HG03175 (cell line): Measurements from ENCODE around the gene CEP83.
"Not testable (repeated sequence)": the region's sequence is repeated elsewhere in the genome, so short reads cannot be mapped to it uniquely, and the experiment has no call there.

Experiments
- ATAC-seq: cut with Tn5 transposase; IDR thresholded peaks from one replicate; pipeline ENCODE4 v1.9.1; 2021; ENCODE audit warnings: mild to moderate bottlenecking, moderate library complexity; ENCODE audit not compliant: unreplicated experiment

CEP83 gene, protein sequence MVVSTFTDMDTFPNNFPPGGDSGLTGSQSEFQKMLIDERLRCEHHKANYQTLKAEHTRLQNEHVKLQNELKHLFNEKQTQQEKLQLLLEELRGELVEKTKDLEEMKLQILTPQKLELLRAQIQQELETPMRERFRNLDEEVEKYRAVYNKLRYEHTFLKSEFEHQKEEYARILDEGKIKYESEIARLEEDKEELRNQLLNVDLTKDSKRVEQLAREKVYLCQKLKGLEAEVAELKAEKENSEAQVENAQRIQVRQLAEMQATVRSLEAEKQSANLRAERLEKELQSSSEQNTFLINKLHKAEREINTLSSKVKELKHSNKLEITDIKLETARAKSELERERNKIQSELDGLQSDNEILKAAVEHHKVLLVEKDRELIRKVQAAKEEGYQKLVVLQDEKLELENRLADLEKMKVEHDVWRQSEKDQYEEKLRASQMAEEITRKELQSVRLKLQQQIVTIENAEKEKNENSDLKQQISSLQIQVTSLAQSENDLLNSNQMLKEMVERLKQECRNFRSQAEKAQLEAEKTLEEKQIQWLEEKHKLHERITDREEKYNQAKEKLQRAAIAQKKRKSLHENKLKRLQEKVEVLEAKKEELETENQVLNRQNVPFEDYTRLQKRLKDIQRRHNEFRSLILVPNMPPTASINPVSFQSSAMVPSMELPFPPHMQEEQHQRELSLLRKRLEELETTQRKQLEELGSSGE

GRCh38 chr12:94459728-94460615 lies at the start of gene CEP83:
Gene CEP83, minus strand, starts transcription at chr12:94459867. Its CDS starts 47,377 bp downstream, at chr12:94412490.
- ATAC-seq, result peak; percentile 98

- ATAC-seq, result no peak
Observed at GRCh38 chr12:94509317-94509716, 49.6 kb upstream of the CEP83 start.

GRCh38 chr12:94507455-94507854 lies 47.8 kb upstream of the CEP83 start:
- no peak for ATAC-seq

GRCh38 chr12:94504386-94504785 lies 44.7 kb upstream of the CEP83 start:
- no peak for ATAC-seq

GRCh38 chr12:94503619-94504018 lies 44.0 kb upstream of the CEP83 start:
- no peak for ATAC-seq

DNA sequence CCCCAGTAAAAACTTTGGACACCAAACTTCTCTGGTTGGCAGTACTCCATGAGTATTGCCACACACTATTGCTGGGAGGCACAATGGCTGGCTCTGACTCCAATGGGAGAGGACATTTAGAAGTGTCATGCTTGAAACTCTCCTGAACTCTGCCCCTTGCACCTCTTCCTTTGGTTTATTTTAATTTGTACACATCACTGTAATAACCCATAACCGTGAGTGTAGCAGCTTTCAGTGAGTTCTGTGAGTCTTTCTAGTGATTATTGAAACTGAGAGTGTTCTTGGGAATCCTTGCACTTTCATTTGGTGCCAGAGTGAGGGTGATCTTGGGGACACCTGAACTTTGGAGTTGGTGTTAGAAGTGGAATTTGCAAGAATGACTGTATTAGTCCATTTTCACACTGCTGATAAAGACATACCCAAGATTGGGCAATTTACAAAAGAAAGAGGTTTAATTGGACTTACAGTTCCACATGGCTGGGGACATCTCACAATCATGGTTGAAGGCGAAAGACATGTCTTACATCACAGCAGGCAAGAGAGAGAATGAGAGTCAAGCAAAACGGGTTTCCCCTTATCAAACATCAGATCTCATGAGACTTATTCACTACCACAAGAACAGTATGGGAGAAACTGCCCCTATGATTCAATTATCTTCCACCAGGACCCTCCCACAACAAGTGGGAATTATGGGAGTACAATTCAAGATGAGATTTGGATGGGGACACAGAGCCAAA lies 41.3 kb upstream of the CEP83 start:
- no peak for ATAC-seq

GRCh38 chr12:94498698-94499097 lies 39.0 kb upstream of the CEP83 start:
- ATAC-seq, result no peak

GRCh38 chr12:94498073-94498472 lies 38.4 kb upstream of the CEP83 start:
- no peak for ATAC-seq

DNA sequence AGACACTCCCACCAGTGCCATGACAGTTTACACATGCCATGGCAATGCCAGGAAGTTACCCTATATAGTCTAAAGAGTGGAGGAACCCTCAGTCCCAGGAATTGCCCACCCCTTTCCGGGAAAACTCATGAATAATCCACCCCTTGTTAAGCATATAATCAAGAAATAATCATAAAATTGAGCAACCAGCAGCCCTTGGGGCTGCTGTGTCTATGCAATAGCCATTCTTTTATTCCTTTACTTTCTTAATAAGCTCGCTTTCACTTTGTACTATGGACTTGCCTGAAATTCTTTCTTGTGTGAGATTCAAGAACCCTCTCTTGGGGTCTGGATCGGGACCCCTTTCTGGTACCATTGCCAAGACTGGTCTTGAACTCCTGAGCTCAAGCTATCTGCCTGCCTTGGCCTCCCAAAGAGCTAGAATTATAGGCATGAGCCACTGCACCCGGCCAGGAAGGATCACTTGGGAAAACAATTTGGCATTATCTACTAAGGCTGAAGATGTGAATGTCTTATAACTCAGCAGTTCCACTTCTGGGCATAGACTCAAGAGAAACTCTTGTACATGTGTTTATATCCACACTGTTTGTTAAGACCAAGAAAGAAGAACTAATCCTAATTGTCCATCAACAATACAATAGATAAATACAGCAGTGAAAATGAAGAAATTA lies 35.9 kb upstream of the CEP83 start:
- no peak for ATAC-seq

DNA sequence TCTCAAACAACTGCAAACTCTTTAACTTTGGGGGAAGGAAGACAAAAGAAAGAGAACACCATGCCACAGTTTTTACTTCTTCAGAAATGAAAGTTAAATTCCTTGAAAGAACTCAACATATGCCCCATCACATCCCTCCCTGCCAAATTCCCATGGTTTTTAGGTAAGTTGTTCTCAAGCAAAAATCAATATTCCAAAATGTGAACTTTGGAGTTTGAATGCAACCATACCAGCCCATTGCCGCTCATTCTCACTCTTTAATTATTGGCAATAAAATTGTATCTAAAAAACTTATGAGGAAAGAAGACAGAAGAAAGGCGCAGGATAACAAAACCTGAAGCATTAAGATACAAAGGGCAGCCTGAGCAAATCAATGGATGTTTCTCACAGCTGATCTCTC lies 31.8 kb upstream of the CEP83 start:
- no peak for ATAC-seq

GRCh38 chr12:94488463-94488862 lies 28.8 kb upstream of the CEP83 start:
- peak; percentile 99 for ATAC-seq

DNA sequence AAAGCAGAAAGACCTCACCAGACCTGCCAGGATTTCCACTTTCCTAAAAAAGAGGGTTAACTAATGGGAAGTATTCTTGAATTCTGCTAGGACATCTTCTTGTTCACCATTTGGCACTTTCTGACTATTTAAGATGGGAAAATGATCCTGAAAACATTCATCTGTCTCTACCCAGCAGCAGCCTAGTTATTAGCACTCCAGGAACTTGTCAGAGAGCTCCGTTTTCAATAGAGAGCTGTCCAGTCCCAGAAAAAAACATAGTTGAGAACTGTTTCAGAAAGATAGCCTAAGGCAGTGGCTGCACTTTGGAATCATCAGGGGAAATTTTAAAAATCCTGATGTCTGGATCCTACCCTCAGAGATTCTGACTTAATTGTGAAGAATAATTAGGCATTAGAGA lies 22.1 kb upstream of the CEP83 start:
- no peak for ATAC-seq

GRCh38 chr12:94469522-94469921 lies 9.9 kb upstream of the CEP83 start:
- ATAC-seq, result no peak

DNA sequence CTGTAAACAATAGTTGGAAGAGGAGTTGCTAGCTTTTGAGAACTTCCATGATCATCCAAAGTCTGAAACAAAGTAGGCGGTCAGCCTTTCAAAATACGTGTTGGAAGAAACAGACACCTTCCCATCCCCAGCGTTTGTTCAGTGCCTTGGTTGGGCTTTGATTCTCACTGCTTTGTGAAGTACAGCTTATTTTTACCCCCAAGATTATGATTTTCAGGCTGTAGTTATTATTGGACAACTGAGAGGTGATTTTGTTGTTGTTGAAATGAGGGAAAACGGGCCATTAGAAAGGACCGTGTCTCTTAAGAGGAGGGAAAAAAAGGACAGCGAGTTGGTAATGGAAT lies 921 bp upstream of the CEP83 start:
- ATAC-seq, result no peak

GRCh38 chr12:94458877-94459727 lies 565 bp downstream of the CEP83 start:
- ATAC-seq, result peak; percentile 38

DNA sequence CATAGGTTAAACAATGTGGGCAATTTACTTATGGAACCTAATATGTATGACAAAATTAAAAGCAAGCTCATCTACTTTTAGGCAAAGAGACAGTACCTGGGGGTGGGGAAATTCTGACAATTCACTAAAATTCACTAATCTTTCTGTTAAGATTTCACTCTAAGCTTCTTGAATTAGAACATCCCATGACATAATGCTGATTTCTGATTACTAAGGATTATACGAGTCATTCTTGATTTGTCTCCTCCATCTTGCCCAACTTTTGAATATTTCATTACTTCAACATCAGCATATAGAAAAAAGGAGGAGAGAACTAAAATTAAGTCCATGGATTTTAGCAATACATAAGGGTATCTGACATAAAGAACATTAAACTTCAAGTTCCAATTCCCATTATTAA lies 2.4 kb downstream of the CEP83 start:
- no peak for ATAC-seq

GRCh38 chr12:94454318-94454717 lies 5.3 kb downstream of the CEP83 start:
- ATAC-seq, result not testable (repeated sequence)

DNA sequence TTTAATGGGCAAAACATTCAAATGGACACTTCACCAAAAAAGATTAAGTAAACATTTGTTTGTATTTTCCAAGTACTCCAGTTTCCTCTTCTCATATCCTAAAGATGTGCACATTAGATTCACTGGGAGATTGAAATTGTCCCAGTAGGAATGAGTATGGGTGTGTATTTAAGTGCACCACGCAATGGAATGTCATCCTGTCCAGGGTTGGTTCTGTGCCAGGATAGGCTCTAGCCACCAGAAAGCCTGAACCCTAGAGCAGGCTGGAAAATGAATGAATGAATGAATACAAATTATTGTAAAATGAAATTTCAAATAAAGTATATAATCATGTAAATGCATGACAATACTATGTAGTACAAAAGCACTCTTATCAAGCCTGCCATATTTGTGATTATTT lies 14.0 kb downstream of the CEP83 start:
- no peak for ATAC-seq

DNA sequence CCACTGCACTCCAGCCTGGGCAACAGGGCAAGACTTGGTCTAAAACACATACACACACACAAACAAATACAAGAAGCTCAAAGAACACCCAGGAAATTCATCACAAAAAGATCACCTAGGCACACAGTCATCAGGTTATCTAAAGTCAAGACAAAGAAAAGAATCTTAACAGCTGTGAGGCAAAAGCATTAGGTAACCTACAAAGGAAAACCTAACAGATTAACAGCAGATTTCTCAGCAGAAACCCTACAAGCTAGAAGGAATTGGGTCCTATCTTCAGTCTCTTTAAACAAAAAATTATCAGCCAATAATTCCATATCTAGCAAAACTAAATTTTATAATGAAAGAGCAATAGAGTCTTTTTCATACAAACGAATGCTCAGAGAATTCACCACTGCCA lies 22.4 kb downstream of the CEP83 start:
- no peak for ATAC-seq
